Thyroid gland (tissue), 4 donors: ENCODE data around the gene JUNB. TPM values are rescaled to one million over a fixed set of nuclear protein-coding genes. Genes with fewer than 3 reads are reported as not detected.

Source experiments
- DNase-seq, 2 donors: peaks; one replicate each; pipeline ENCODE4 v3.0.0-alpha.2; 2019
- H3K27ac ChIP-seq, 3 donors: fragments of 200-600 bp; sonication (generic); 1 replicate in 2 of 3; 2 replicates in 1 of 3; pipeline ENCODE4 v1.5.1; 2016 to 2019; ENCODE audit warnings: mild to moderate bottlenecking in 1 of 3, moderate library complexity in 1 of 3
- H3K27me3 ChIP-seq: fragments of 200-600 bp; sonication (generic); one replicate; pipeline ENCODE4 v1.5.1; 2019
- H3K36me3 ChIP-seq, 2 donors: fragments of 200-600 bp; sonication (generic); one replicate each; pipeline ENCODE4 v1.5.1; 2016 to 2019
- H3K4me1 ChIP-seq, 2 donors: fragments of 200-600 bp; sonication (generic); one replicate each; pipeline ENCODE4 v1.5.1; 2017 to 2019
- H3K4me3 ChIP-seq, 3 donors: fragments of 200-600 bp; sonication (generic); replicated peaks in 1 of 3; 1 replicate in 2 of 3; 2 replicates in 1 of 3; pipeline ENCODE4 v1.5.1; 2016; ENCODE audit warnings: mild to moderate bottlenecking in 1 of 3
- H3K9me3 ChIP-seq: fragments of 200-600 bp; sonication (generic); one replicate; pipeline ENCODE4 v1.5.1; 2017
- CTCF ChIP-seq, 6 experiments: fragments of 200-600 bp in 3 of 6; fragments of 450-650 bp in 3 of 6; sonication (generic) in 3 of 6; IDR thresholded peaks; one replicate each; pipeline ENCODE4 v1.5.1; 2016 to 2019; ENCODE audit warnings: antibody characterized with exemption in 6 of 6, mild to moderate bottlenecking in 2 of 6, inconsistent platforms in 1 of 6, moderate library complexity in 1 of 6
- POLR2A ChIP-seq, 2 donors: fragments of 450-650 bp; IDR thresholded peaks; one replicate each; pipeline ENCODE4 v1.6.1; 2017; ENCODE audit warnings: antibody characterized with exemption in 2 of 2, mild to moderate bottlenecking in 2 of 2, moderate library complexity in 1 of 2
- WGBS, 2 donors: methylation state at CpG; one replicate each; pipeline ENCODE4 v1.1.5; 2017; 5-methylcytosine and 5-hydroxymethylcytosine counted together
- intact Hi-C: fragments of 100-400 bp; cut with DNase I; formaldehyde crosslinking; loops from one replicate; pipeline ENCODE4 v1.15.1; 2023
- microRNA-seq: library from miRNA; unstranded; fragments of <30 nt; microRNA quantifications from one replicate; pipeline ENCODE4, GENCODE V29; 2016
- small RNA-seq: library from RNA; depleted of rRNA; stranded (forward); fragments of <200 nt; gene quantifications from one replicate; pipeline ENCODE3, GENCODE V24; 2016
- total RNA-seq, 4 donors: library from RNA; depleted of rRNA; stranded (reverse); fragments of >200 nt; gene quantifications; one replicate each; pipeline ENCODE4 v1.2.3, GENCODE V29; 2016

The JUNB gene
- total RNA-seq, 4 donors from 2014 or later, result 111 to 393 (median 220) TPM

GRCh38 chr19:12841094-12841493, 49.8 kb downstream of the JUNB start:
- peak in 1 of 2 donors; percentile 6 for DNase-seq
- H3K4me1 ChIP-seq, result peaks cover 6 to 9% of the 10 kb centered on the region in 2 donors
- H3K27ac ChIP-seq, result no peak overlapping the region
- H3K9me3 ChIP-seq, result no peaks in the 10 kb centered on the region
- peaks cover 35% of the 10 kb centered on the region for H3K27me3 ChIP-seq
- no peak overlapping the region for H3K4me3 ChIP-seq
- no peaks in the 10 kb centered on the region for H3K36me3 ChIP-seq
- intact Hi-C loops, result loop anchor here (10.0 kb wide), 2 partner anchors 166 to 276 kb away; no protein-coding TSS in a partner anchor
- no peak for TF ChIP-seq POLR2A (IDR thresholded peaks at IDR 0.05)
- TF ChIP-seq CTCF (IDR thresholded peaks at IDR 0.05), result no peak
- 1 to 5% methylated on average over 26 to 27 of the region's 29 CpGs for WGBS, 2 donors

GRCh38 chr19:12842511-12842910, 51.2 kb downstream of the JUNB start:
- peaks cover 30% of the 10 kb centered on the region for H3K27me3 ChIP-seq

More at GRCh38 chr19:12842511-12842910, 51.2 kb downstream of the JUNB start:
- 93 to 94% methylated on average over 18 of the region's 18 CpGs for WGBS, 2 donors
- Histone ChIP-seq H3K4me1 (peaks cover 9 to 10% of the 10 kb centered on the region in 2 donors), H3K27ac (no peak overlapping the region), H3K9me3 (no peaks in the 10 kb centered on the region), H3K36me3 (no peaks in the 10 kb centered on the region), H3K4me3 (no peak overlapping the region)
- TF ChIP-seq POLR2A (IDR thresholded peaks at IDR 0.05), result no peak
- TF ChIP-seq CTCF (IDR thresholded peaks at IDR 0.05), result no peak
- intact Hi-C loops, result loop anchor here (10.0 kb wide), 2 partner anchors 168 to 278 kb away; no protein-coding TSS in a partner anchor
- no peak for DNase-seq

Small RNA genes within 50 kb of the gene (microRNA-seq; reads per million reads assigned to microRNA genes)
- not detected for gene MIR5684

Small RNA genes within 50 kb of the gene (small RNA-seq; reads per million reads assigned to genes)
- gene MIR5684, result not detected

Other genes with a start within 250 kb of the JUNB start
- gene ZNF564, start 240.0 kb upstream of the JUNB start, total RNA-seq, result 10 to 100 TPM; 19.4 to 27.3 (median 23.9) TPM
- 10 to 100 TPM; 11.3 to 28.9 (median 17.5) TPM for gene ZNF490, start 180.7 kb upstream of the JUNB start, total RNA-seq
- gene ZNF791, start 180.6 kb upstream of the JUNB start, total RNA-seq, result 10 to 100 TPM; 37.8 to 44.9 (median 39.5) TPM
- 100 to 1,000 TPM in 1 of 4 donors, 10 to 100 TPM in 3; 38.0 to 106 (median 82.5) TPM for gene MAN2B1, start 124.7 kb upstream of the JUNB start, total RNA-seq
- 10 to 100 TPM in 3 of 4 donors, 1 to 10 TPM in 1; 9.5 to 17.5 (median 14.3) TPM for gene WDR83, start 124.7 kb upstream of the JUNB start, total RNA-seq
- 100 to 1,000 TPM; 105 to 122 (median 115) TPM for gene DHPS, start 109.6 kb upstream of the JUNB start, total RNA-seq
- not detected for gene GNG14, start 103.5 kb upstream of the JUNB start, total RNA-seq
- 10 to 100 TPM in 2 of 4 donors, 1 to 10 TPM in 2; 5.9 to 13.7 (median 11.3) TPM for gene FBXW9, start 94.9 kb upstream of the JUNB start, total RNA-seq
- gene TNPO2, start 67.6 kb upstream of the JUNB start, total RNA-seq, result 10 to 100 TPM; 50.8 to 59.8 (median 54.8) TPM
- gene TRIR, start 56.8 kb upstream of the JUNB start, total RNA-seq, result 100 to 1,000 TPM; 261 to 416 (median 329) TPM
- gene GET3, start 54.0 kb upstream of the JUNB start, total RNA-seq, result 10 to 100 TPM; 70.7 to 88.8 (median 83.3) TPM
- gene BEST2, start 39.7 kb upstream of the JUNB start, total RNA-seq, result not detected
- 100 to 1,000 TPM; 128 to 145 (median 136) TPM for gene HOOK2, start 15.9 kb upstream of the JUNB start, total RNA-seq
- 100 to 1,000 TPM; 166 to 496 (median 328) TPM for gene PRDX2, start 10.3 kb downstream of the JUNB start, total RNA-seq
- under 1 TPM in 1 of 4 donors, not detected in 3; 0.67 TPM for gene THSD8, start 10.6 kb downstream of the JUNB start, total RNA-seq
- gene RNASEH2A, start 15.1 kb downstream of the JUNB start, total RNA-seq, result 10 to 100 TPM in 1 of 4 donors, 1 to 10 TPM in 3; 1.5 to 11.8 (median 5.4) TPM
- not detected for gene RTBDN, start 43.1 kb downstream of the JUNB start, total RNA-seq
- gene MAST1, start 47.0 kb downstream of the JUNB start, total RNA-seq, result under 1 TPM in 1 of 4 donors, not detected in 3; 0.56 TPM
- 10 to 100 TPM; 35.4 to 67.3 (median 59.1) TPM for gene DNASE2, start 90.0 kb downstream of the JUNB start, total RNA-seq
- gene KLF1, start 95.7 kb downstream of the JUNB start, total RNA-seq, result not detected
- 10 to 100 TPM; 31.2 to 63.7 (median 46.7) TPM for gene GCDH, start 99.7 kb downstream of the JUNB start, total RNA-seq
- not detected for gene SYCE2, start 127.8 kb downstream of the JUNB start, total RNA-seq
- 10 to 100 TPM; 43.5 to 61.5 (median 53.4) TPM for gene FARSA, start 142.2 kb downstream of the JUNB start, total RNA-seq
- gene CALR, start 147.1 kb downstream of the JUNB start, total RNA-seq, result 1,000 to 10,000 TPM; 1,892 to 4,270 (median 2,942) TPM
- 100 to 1,000 TPM in 2 of 4 donors, 10 to 100 TPM in 2; 72.0 to 128 (median 101) TPM for gene RAD23A, start 154.4 kb downstream of the JUNB start, total RNA-seq
- 10 to 100 TPM; 31.8 to 68.3 (median 55.2) TPM for gene GADD45GIP1, start 165.7 kb downstream of the JUNB start, total RNA-seq
- gene DAND5, start 178.1 kb downstream of the JUNB start, total RNA-seq, result under 1 TPM in 2 of 4 donors, not detected in 2; 0.40 to 0.45 TPM
- gene NFIX, start 204.0 kb downstream of the JUNB start, total RNA-seq, result 10 to 100 TPM; 38.8 to 70.2 (median 62.4) TPM